HepG2 (cell line): ENCODE results near the gene PPRC1. TPM values are rescaled to one million over a fixed set of nuclear protein-coding genes. Genes with fewer than 3 reads are reported as not detected.

ENCODE experiments used
- FOXO1 ChIP-seq: sonication (generic); formaldehyde crosslinking; IDR thresholded peaks from 2 replicates; pipeline ENCODE4 v1.4.0; 2020; ENCODE audit warnings: missing genetic modification reagents
- FOXP1 ChIP-seq, 2 experiments: fragments of 450-650 bp in 1 of 2; IDR thresholded peaks; 2 replicates each; pipeline ENCODE4 v1.6.1; 2017 to 2018; ENCODE audit warnings: antibody characterized with exemption in 1 of 2
- IRF1 ChIP-seq: sonication (generic); formaldehyde crosslinking; IDR thresholded peaks from 2 replicates; pipeline ENCODE4 v1.4.0; 2020; ENCODE audit warnings: low read depth, mild to moderate bottlenecking, missing genetic modification reagents
- KAT8 ChIP-seq: IDR thresholded peaks from 2 replicates; pipeline ENCODE4 v1.6.1; 2016; ENCODE audit warnings: missing genetic modification reagents, missing compliant biosample characterization
- KDM4B ChIP-seq: sonication (generic); formaldehyde crosslinking; IDR thresholded peaks from 2 replicates; pipeline ENCODE4 v1.4.0; 2020; ENCODE audit warnings: missing genetic modification reagents
- KLF13 ChIP-seq: sonication (generic); formaldehyde crosslinking; IDR thresholded peaks from 2 replicates; pipeline ENCODE4 v1.4.0; 2020; ENCODE audit warnings: mild to moderate bottlenecking, missing genetic modification reagents
- NFE2L1 ChIP-seq: sonication (generic); formaldehyde crosslinking; IDR thresholded peaks from 2 replicates; pipeline ENCODE4 v1.4.0; 2020; ENCODE audit warnings: missing genetic modification reagents, mild to moderate bottlenecking, borderline replicate concordance
- PAX8 ChIP-seq: sonication (generic); formaldehyde crosslinking; IDR thresholded peaks from 2 replicates; pipeline ENCODE4 v1.8.0; 2022; ENCODE audit warnings: mild to moderate bottlenecking, missing genetic modification reagents, borderline replicate concordance
- PHF20 ChIP-seq: sonication (generic); formaldehyde crosslinking; IDR thresholded peaks from 2 replicates; pipeline ENCODE4 v1.5.0; 2020; ENCODE audit warnings: mild to moderate bottlenecking, missing genetic modification reagents
- POLR2AphosphoS2 ChIP-seq: IDR thresholded peaks from 2 replicates; pipeline ENCODE4 v1.6.1; 2011; ENCODE audit warnings: low read depth, low read length, improper control_type of control experiment
- PPARG ChIP-seq: conservative IDR thresholded peaks from 2 replicates; pipeline ENCODE4 v1.6.1; 2016; ENCODE audit warnings: missing biosample characterization, missing genetic modification reagents
- PRPF4 ChIP-seq: fragments of 200-400 bp; formaldehyde crosslinking; IDR thresholded peaks from 2 replicates; pipeline ENCODE4 v1.6.1; 2016; ENCODE audit warnings: low read length, low read depth; ENCODE audit not compliant: poor library complexity, severe bottlenecking
- SMYD3 ChIP-seq: sonication (generic); formaldehyde crosslinking; IDR thresholded peaks from 2 replicates; pipeline ENCODE4 v1.8.1; 2023; ENCODE audit warnings: mild to moderate bottlenecking, missing genetic modification reagents
- SYNCRIP ChIP-seq: fragments of 200-400 bp; formaldehyde crosslinking; IDR thresholded peaks from 2 replicates; pipeline ENCODE4 v1.6.1; 2018; ENCODE audit warnings: mild to moderate bottlenecking, low read depth, low read length; ENCODE audit not compliant: insufficient read depth
- THAP11 ChIP-seq: IDR thresholded peaks from 2 replicates; pipeline ENCODE4 v1.6.1; 2016; ENCODE audit warnings: missing biosample characterization, missing genetic modification reagents
- ZBTB3 ChIP-seq: sonication (generic); formaldehyde crosslinking; IDR thresholded peaks from 2 replicates; pipeline ENCODE4 v1.4.0; 2020; ENCODE audit warnings: low read depth, mild to moderate bottlenecking, moderate library complexity, missing genetic modification reagents, borderline replicate concordance
- ZFP91 ChIP-seq: sonication (generic); formaldehyde crosslinking; IDR thresholded peaks from 2 replicates; pipeline ENCODE4 v1.9.0; 2022; ENCODE audit warnings: missing genetic modification reagents, mild to moderate bottlenecking, borderline replicate concordance
- ZNF326 ChIP-seq: sonication (generic); formaldehyde crosslinking; IDR thresholded peaks from 2 replicates; pipeline ENCODE4 v1.4.0; 2020; ENCODE audit warnings: missing genetic modification reagents, borderline replicate concordance
- ZNF552 ChIP-seq: sonication (generic); formaldehyde crosslinking; IDR thresholded peaks from 2 replicates; pipeline ENCODE4 v1.9.0; 2022; ENCODE audit warnings: missing genetic modification reagents, mild to moderate bottlenecking, borderline replicate concordance
- ZNF7 ChIP-seq: IDR thresholded peaks from 2 replicates; pipeline ENCODE4 v1.6.1; 2016; ENCODE audit warnings: missing biosample characterization, missing genetic modification reagents
- ZNF746 ChIP-seq: sonication (generic); formaldehyde crosslinking; IDR thresholded peaks from 2 replicates; pipeline ENCODE4 v1.8.0; 2022; ENCODE audit warnings: mild to moderate bottlenecking, missing genetic modification reagents
- polyA plus RNA-seq, 8 experiments: library from polyadenylated mRNA; depleted of rRNA in 3 of 8; stranded (reverse) in 7 of 8; unstranded in 1 of 8; fragments of >200 nt; fragmentation: Illumina TruSeq in 4 of 8; extraction: Trizol in 4 of 8; gene quantifications; 2 replicates each; pipeline versions ENCODE4 v1.2.1 to v1.2.3, GENCODE V29; 2011 to 2016; ENCODE audit warnings: low read depth in 4 of 8, missing spikeins in 1 of 8, mixed read lengths in 1 of 8; ENCODE audit not compliant: insufficient read depth in 1 of 8
- total RNA-seq, 5 experiments: library from RNA; depleted of rRNA; stranded (reverse); fragments of >200 nt; fragmentation: Illumina TruSeq; extraction: Trizol; gene quantifications; 2 replicates each; pipeline ENCODE4 v1.2.3, GENCODE V29; 2016; ENCODE audit warnings: low read depth in 1 of 5
- TF ChIP-seq, protein P1 (sequence below): sonication (generic); formaldehyde crosslinking; IDR thresholded peaks from 2 replicates; pipeline ENCODE4 v1.5.0; 2020; ENCODE audit warnings: missing genetic modification reagents
- TF ChIP-seq, protein P2 (sequence below): sonication (generic); IDR thresholded peaks from 2 replicates; pipeline ENCODE4 v1.6.1; 2016; ENCODE audit warnings: low read depth, borderline replicate concordance
- TF ChIP-seq, protein P3 (sequence below): sonication (generic); formaldehyde crosslinking; IDR thresholded peaks from 2 replicates; pipeline ENCODE4 v1.4.0; 2020; ENCODE audit warnings: missing genetic modification reagents

Gene PPRC1
- total and polyA plus RNA-seq, 2 of the 13 experiments (the other 11 are each of a cell fraction or from before 2014, with no cell fraction given): 18.7 to 24.2 TPM

GRCh38 chr10:102132193-102132562, 662 bp upstream of the PPRC1 start (continued):
- TF ChIP-seq, protein P1, sequence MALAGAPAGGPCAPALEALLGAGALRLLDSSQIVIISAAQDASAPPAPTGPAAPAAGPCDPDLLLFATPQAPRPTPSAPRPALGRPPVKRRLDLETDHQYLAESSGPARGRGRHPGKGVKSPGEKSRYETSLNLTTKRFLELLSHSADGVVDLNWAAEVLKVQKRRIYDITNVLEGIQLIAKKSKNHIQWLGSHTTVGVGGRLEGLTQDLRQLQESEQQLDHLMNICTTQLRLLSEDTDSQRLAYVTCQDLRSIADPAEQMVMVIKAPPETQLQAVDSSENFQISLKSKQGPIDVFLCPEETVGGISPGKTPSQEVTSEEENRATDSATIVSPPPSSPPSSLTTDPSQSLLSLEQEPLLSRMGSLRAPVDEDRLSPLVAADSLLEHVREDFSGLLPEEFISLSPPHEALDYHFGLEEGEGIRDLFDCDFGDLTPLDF (CRISPR knock-in tag): 0 out of 2 replicates have a peak, but pooled peaks have one; percentile 14
- no peak for TF ChIP-seq ZNF326 (CRISPR knock-in tag)
- 0 out of 2 replicates have a peak, but pooled peaks have one; percentile 3 for TF ChIP-seq PPARG (CRISPR knock-in tag)
- no peak for TF ChIP-seq ZNF746 (CRISPR knock-in tag)
- TF ChIP-seq KDM4B (CRISPR knock-in tag): no peak
- TF ChIP-seq SYNCRIP: no peak
- TF ChIP-seq, protein P2, sequence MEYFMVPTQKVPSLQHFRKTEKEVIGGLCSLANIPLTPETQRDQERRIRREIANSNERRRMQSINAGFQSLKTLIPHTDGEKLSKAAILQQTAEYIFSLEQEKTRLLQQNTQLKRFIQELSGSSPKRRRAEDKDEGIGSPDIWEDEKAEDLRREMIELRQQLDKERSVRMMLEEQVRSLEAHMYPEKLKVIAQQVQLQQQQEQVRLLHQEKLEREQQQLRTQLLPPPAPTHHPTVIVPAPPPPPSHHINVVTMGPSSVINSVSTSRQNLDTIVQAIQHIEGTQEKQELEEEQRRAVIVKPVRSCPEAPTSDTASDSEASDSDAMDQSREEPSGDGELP: no peak
- no peak for TF ChIP-seq FOXP1 (IDR thresholded peaks at IDR 0.05)
- TF ChIP-seq FOXP1 (CRISPR knock-in tag; IDR thresholded peaks at IDR 0.05): no peak
- TF ChIP-seq IRF1 (CRISPR knock-in tag): no peak
- no peak for TF ChIP-seq THAP11 (CRISPR knock-in tag)
- no peak for TF ChIP-seq PHF20
- TF ChIP-seq PRPF4: no peak
- TF ChIP-seq KAT8 (CRISPR knock-in tag): no peak
- TF ChIP-seq SMYD3: no peak
- no peak for TF ChIP-seq FOXO1 (CRISPR knock-in tag)
- TF ChIP-seq, protein P3, sequence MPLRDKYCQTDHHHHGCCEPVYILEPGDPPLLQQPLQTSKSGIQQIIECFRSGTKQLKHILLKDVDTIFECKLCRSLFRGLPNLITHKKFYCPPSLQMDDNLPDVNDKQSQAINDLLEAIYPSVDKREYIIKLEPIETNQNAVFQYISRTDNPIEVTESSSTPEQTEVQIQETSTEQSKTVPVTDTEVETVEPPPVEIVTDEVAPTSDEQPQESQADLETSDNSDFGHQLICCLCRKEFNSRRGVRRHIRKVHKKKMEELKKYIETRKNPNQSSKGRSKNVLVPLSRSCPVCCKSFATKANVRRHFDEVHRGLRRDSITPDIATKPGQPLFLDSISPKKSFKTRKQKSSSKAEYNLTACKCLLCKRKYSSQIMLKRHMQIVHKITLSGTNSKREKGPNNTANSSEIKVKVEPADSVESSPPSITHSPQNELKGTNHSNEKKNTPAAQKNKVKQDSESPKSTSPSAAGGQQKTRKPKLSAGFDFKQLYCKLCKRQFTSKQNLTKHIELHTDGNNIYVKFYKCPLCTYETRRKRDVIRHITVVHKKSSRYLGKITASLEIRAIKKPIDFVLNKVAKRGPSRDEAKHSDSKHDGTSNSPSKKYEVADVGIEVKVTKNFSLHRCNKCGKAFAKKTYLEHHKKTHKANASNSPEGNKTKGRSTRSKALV (CRISPR knock-in tag): 0 out of 2 replicates have a peak, but pooled peaks have one; percentile 30
- TF ChIP-seq ZBTB3 (CRISPR knock-in tag): no peak
- no peak for TF ChIP-seq ZNF552 (CRISPR knock-in tag)
- TF ChIP-seq KLF13 (CRISPR knock-in tag): no peak
- TF ChIP-seq NFE2L1 (CRISPR knock-in tag): no peak
- no peak for TF ChIP-seq POLR2AphosphoS2
- no peak for TF ChIP-seq ZNF7 (CRISPR knock-in tag)
- no peak for TF ChIP-seq PAX8 (CRISPR knock-in tag)
- TF ChIP-seq ZFP91: no peak
